ENCODE results near the gene WDFY4.

- TF ChIP-seq CTCF (IDR thresholded peaks at IDR 0.05) (no peak), POLR2A (IDR thresholded peaks at IDR 0.05) (no peak), POLR2AphosphoS5 (IDR thresholded peaks at IDR 0.05) (no peak)
Measured at GRCh38 chr10:49000437-49001398, 316.0 kb downstream of the WDFY4 start.

Data from breast epithelium (tissue), 3 donors.